ENCODE measurements around the gene ACSL6.
"Not testable (repeated sequence)": the region's sequence is repeated elsewhere in the genome, so short reads cannot be mapped to it uniquely, and the experiment has no call there.

ACSL6 gene

DNA sequence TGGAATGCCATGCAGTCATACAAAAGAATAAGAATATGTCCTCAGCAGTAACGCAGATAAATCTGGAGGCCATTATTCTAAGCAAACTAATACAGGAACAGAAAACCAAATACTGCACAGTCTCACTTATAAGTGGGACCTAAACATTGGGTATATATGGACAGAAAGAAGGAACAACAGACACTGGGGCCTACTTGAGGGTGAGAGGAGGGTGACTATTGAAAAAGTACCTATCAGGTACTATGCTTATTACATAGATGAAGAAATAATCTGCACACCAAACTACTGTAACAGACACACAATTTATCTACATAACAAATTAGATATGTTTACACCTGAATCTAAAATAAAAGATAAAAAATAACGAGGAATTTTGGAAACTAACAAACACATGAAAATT is 104.8 kb downstream of the ACSL6 start:
- Histone ChIP-seq H3K36me3 (ENCODE audit: control insufficient read depth in 2 of 2, insufficient read depth in 2 of 2, low read length in 2 of 2) (no peaks in the 10 kb centered on the region), H3K9me3 (ENCODE audit: control insufficient read depth in 2 of 2, low read length in 2 of 2) (no peaks in the 10 kb centered on the region), H3K27me3 (ENCODE audit: control insufficient read depth in 2 of 2, insufficient read depth in 2 of 2, low read length in 2 of 2) (no peaks in the 10 kb centered on the region), H3K4me1 (ENCODE audit: control insufficient read depth in 2 of 2, insufficient read depth in 2 of 2, low read length in 2 of 2) (no peaks in the 10 kb centered on the region), H3K9ac (ENCODE audit: low read depth in 1 of 2, low read length in 2 of 2) (no peak overlapping the region), H3K4me3 (ENCODE audit: low read length in 2 of 2) (no peak overlapping the region), H3K27ac (ENCODE audit: low read depth in 2 of 2, low read length in 2 of 2) (no peak overlapping the region)

DNA sequence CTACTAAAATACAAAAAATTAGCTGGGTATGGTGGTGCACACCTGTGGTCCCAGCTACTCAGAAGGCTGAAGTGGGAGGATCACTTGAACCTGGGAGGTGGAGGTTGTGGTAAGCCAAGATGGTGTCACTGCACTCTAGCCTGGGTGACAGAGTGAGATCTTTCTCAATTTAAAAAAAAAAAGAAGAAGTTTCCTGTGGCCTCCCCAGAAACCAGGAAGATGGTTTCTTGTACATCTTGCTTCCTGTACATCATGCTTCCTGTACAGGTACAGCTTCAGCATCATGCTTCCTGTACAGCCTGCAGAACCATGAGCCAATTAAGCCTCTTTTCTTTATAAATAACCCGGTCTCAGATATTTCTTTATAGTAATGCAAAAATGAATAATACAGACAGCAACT is 109.2 kb downstream of the ACSL6 start:
- H3K9ac ChIP-seq (ENCODE audit: low read depth in 1 of 2, low read length in 2 of 2): not testable (repeated sequence)

More for the DNA sequence above, 109.2 kb downstream of the ACSL6 start:
- not testable (repeated sequence) for H3K36me3 ChIP-seq (ENCODE audit: control insufficient read depth in 2 of 2, insufficient read depth in 2 of 2, low read length in 2 of 2); H3K4me1 ChIP-seq (ENCODE audit: control insufficient read depth in 2 of 2, insufficient read depth in 2 of 2, low read length in 2 of 2); H3K27me3 ChIP-seq (ENCODE audit: control insufficient read depth in 2 of 2, insufficient read depth in 2 of 2, low read length in 2 of 2); H3K4me3 ChIP-seq (ENCODE audit: low read length in 2 of 2); H3K9me3 ChIP-seq (ENCODE audit: control insufficient read depth in 2 of 2, low read length in 2 of 2)
- peak overlapping the region in 1 of 2 donors; percentile 9 for H3K27ac ChIP-seq (ENCODE audit: low read depth in 2 of 2, low read length in 2 of 2)

Data from mucosa of rectum (tissue), 2 donors.